H1 (cell line): ENCODE data around the gene ST14. TPM values are rescaled to one million over a fixed set of nuclear protein-coding genes. Genes with fewer than 3 reads are reported as not detected.

Experiments
- CTCF ChIA-PET: fragments of 300-600 bp; sonication (Branson Sonifier 250); formaldehyde crosslinking; loops from one replicate; lab custom pipeline; 2021; ENCODE audit not compliant: partially characterized antibody; lab: Charles Lee
- POLR2A ChIA-PET: fragments of 300-600 bp; sonication (Branson Sonifier 250); formaldehyde crosslinking; loops from one replicate; lab custom pipeline; 2021; ENCODE audit warnings: inconsistent platforms; ENCODE audit not compliant: partially characterized antibody; lab: Charles Lee
- DNase-seq, 2 experiments: peaks; one replicate each; pipeline versions ENCODE4 v3.0.0 to v3.0.0-alpha.2; 2010 to 2022; ENCODE audit warnings: low spot score in 2 of 2, low read depth in 1 of 2, mixed read lengths in 1 of 2
- FAIRE-seq: peaks from 2 replicates; lab custom pipeline; 2011; peaks lifted over from hg19 to GRCh38; lab: Jason Lieb, UNC
- H2AFZ ChIP-seq: 2 replicates; pipeline ENCODE4 v1.8.1; 2012; ENCODE audit warnings: low read length, inconsistent platforms
- H2AK5ac ChIP-seq: 2 replicates; pipeline ENCODE4 v1.6.1; 2013; ENCODE audit warnings: low read depth, low read length
- H2BK120ac ChIP-seq: replicated peaks from 2 replicates; pipeline ENCODE3; 2013; ENCODE audit warnings: low read depth, low read length, inconsistent platforms
- H2BK12ac ChIP-seq: 2 replicates; pipeline ENCODE4 v1.6.1; 2013; ENCODE audit warnings: low read depth, low read length
- H2BK15ac ChIP-seq: 2 replicates; pipeline ENCODE4 v1.6.1; 2013; ENCODE audit warnings: low read length
- H2BK20ac ChIP-seq: 2 replicates; pipeline ENCODE4 v1.6.1; 2013; ENCODE audit warnings: low read length
- H2BK5ac ChIP-seq: 2 replicates; pipeline ENCODE4 v1.6.1; 2013; ENCODE audit warnings: low read depth, low read length
- H3K14ac ChIP-seq: 2 replicates; pipeline ENCODE4 v1.6.1; 2013; ENCODE audit warnings: inconsistent platforms; ENCODE audit not compliant: insufficient read length
- H3K18ac ChIP-seq: 2 replicates; pipeline ENCODE4 v1.6.1; 2013; ENCODE audit warnings: low read length; ENCODE audit errors: extremely low read depth
- H3K23ac ChIP-seq: 2 replicates; pipeline ENCODE4 v1.6.1; 2013; ENCODE audit warnings: inconsistent platforms; ENCODE audit not compliant: insufficient read length
- H3K23me2 ChIP-seq: 2 replicates; pipeline ENCODE4 v1.6.1; 2013; ENCODE audit warnings: low read depth, low read length
- H3K27ac ChIP-seq: 2 replicates; pipeline ENCODE4 v1.6.1; 2011; ENCODE audit warnings: low read depth, low read length, inconsistent platforms
- H3K27me3 ChIP-seq, 4 experiments: replicated peaks in 1 of 4; 1 replicate in 1 of 4; 2 replicates in 3 of 4; pipeline versions ENCODE4 v1.6.1 to v1.8.1; 2011 to 2013; ENCODE audit warnings: low read length in 3 of 4, mild to moderate bottlenecking in 3 of 4, inconsistent platforms in 2 of 4, mixed read lengths in 2 of 4, moderate library complexity in 1 of 4; ENCODE audit not compliant: control insufficient read depth in 3 of 4, insufficient read depth in 3 of 4; ENCODE audit errors: extremely low read depth in 1 of 4
- H3K36me3 ChIP-seq, 4 experiments: 2 replicates each; pipeline versions ENCODE4 v1.6.1 to v1.8.1; 2011 to 2013; ENCODE audit warnings: mild to moderate bottlenecking in 4 of 4, low read length in 3 of 4, moderate library complexity in 2 of 4, control low read depth in 1 of 4, inconsistent platforms in 1 of 4; ENCODE audit not compliant: insufficient read depth in 4 of 4, control insufficient read depth in 2 of 4
- H3K4ac ChIP-seq: replicated peaks from 2 replicates; pipeline ENCODE3; 2013; ENCODE audit warnings: low read length, low read depth, mixed read lengths, inconsistent platforms; ENCODE audit not compliant: insufficient read length
- H3K4me1 ChIP-seq, 4 experiments: replicated peaks in 1 of 4; 1 replicate in 1 of 4; 2 replicates in 3 of 4; pipeline versions ENCODE4 v1.6.1 to v1.8.1; 2011 to 2013; ENCODE audit warnings: low read length in 3 of 4, inconsistent platforms in 2 of 4, mixed read lengths in 1 of 4; ENCODE audit not compliant: insufficient read depth in 4 of 4, control insufficient read depth in 3 of 4
- H3K4me2 ChIP-seq, 2 experiments: 2 replicates each; pipeline versions ENCODE4 v1.6.1 to v1.8.1; 2011 to 2013; ENCODE audit warnings: low read depth in 2 of 2, low read length in 2 of 2, control low read depth in 1 of 2, inconsistent platforms in 1 of 2, mild to moderate bottlenecking in 1 of 2; ENCODE audit not compliant: insufficient read depth in 1 of 2
- H3K4me3 ChIP-seq, 4 experiments: fragments of 200-600, 300-600 bp in 1 of 4; sonication (generic), shearing (Covaris generic), sonication (Bioruptor Twin) in 1 of 4; 2 replicates each; pipeline versions ENCODE4 v1.5.1 to v1.8.1; 2011 to 2016; ENCODE audit warnings: low read length in 4 of 4, low read depth in 3 of 4, control low read depth in 2 of 4, inconsistent platforms in 2 of 4, mild to moderate bottlenecking in 2 of 4, mixed read lengths in 1 of 4, moderate library complexity in 1 of 4; ENCODE audit not compliant: insufficient read depth in 2 of 4; ENCODE audit errors: extremely low read depth in 1 of 4
- H3K56ac ChIP-seq: replicated peaks from 2 replicates; pipeline ENCODE3; 2013; ENCODE audit warnings: low read depth, mild to moderate bottlenecking, mixed read lengths, low read length, inconsistent platforms; ENCODE audit not compliant: insufficient read length
- H3K79me1 ChIP-seq: 2 replicates; pipeline ENCODE4 v1.6.1; 2013; ENCODE audit warnings: low read depth, low read length, control low read depth
- H3K79me2 ChIP-seq, 2 experiments: 2 replicates each; pipeline versions ENCODE4 v1.6.1 to v1.8.1; 2012 to 2013; ENCODE audit warnings: low read length in 2 of 2, mild to moderate bottlenecking in 2 of 2, inconsistent platforms in 1 of 2; ENCODE audit not compliant: insufficient read depth in 2 of 2, control insufficient read depth in 1 of 2
- H3K9ac ChIP-seq, 4 experiments: replicated peaks in 1 of 4; 1 replicate in 1 of 4; 2 replicates in 3 of 4; pipeline versions ENCODE4 v1.6.1 to v1.8.1; 2011 to 2013; ENCODE audit warnings: low read depth in 3 of 4, low read length in 3 of 4, control low read depth in 2 of 4, mild to moderate bottlenecking in 2 of 4, moderate library complexity in 2 of 4, inconsistent platforms in 1 of 4; ENCODE audit errors: extremely low read depth in 1 of 4
- H3K9me3 ChIP-seq, 2 experiments: 2 replicates each; pipeline versions ENCODE4 v1.6.1 to v1.8.1; 2012 to 2013; ENCODE audit warnings: mild to moderate bottlenecking in 2 of 2, moderate library complexity in 2 of 2, control low read depth in 1 of 2, inconsistent platforms in 1 of 2, low read depth in 1 of 2, low read length in 1 of 2, mixed read lengths in 1 of 2; ENCODE audit not compliant: insufficient read depth in 2 of 2
- H4K20me1 ChIP-seq, 2 experiments: replicated peaks in 1 of 2; 2 replicates each; pipeline versions ENCODE3 to v1.8.1; 2011 to 2013; ENCODE audit warnings: inconsistent platforms in 2 of 2, low read length in 2 of 2, mild to moderate bottlenecking in 1 of 2; ENCODE audit not compliant: insufficient read depth in 2 of 2, control insufficient read depth in 1 of 2
- H4K5ac ChIP-seq: 2 replicates; pipeline ENCODE4 v1.6.1; 2013; ENCODE audit warnings: low read length, low read depth, mixed read lengths, inconsistent platforms; ENCODE audit not compliant: insufficient read length
- H4K8ac ChIP-seq: 2 replicates; pipeline ENCODE4 v1.8.0; 2013; ENCODE audit warnings: mild to moderate bottlenecking, moderate library complexity, low read length, inconsistent platforms; ENCODE audit not compliant: insufficient read depth; ENCODE audit errors: extremely low read depth
- H4K91ac ChIP-seq: replicated peaks from 2 replicates; pipeline ENCODE3; 2013; ENCODE audit warnings: low read length, mixed read lengths, inconsistent platforms; ENCODE audit not compliant: insufficient read length
- ASH2L ChIP-seq: fragments of 200-600, 300-600 bp; sonication (generic); IDR thresholded peaks from one replicate; pipeline ENCODE4 v1.7.1; 2017; ENCODE audit warnings: low read length
- ATF3 ChIP-seq: IDR thresholded peaks from 2 replicates; pipeline ENCODE4 v1.6.1; 2011; ENCODE audit warnings: low read depth, mild to moderate bottlenecking, low read length; ENCODE audit not compliant: insufficient read depth
- CHD1 ChIP-seq: IDR thresholded peaks from 2 replicates; pipeline ENCODE4 v1.6.1; 2012; ENCODE audit warnings: low read depth, low read length, improper control_type of control experiment
- FOSL1 ChIP-seq: IDR thresholded peaks from 2 replicates; pipeline ENCODE4 v1.6.1; 2011; ENCODE audit warnings: mild to moderate bottlenecking, low read depth, low read length, moderate library complexity; ENCODE audit not compliant: insufficient read depth
- HDAC6 ChIP-seq: IDR thresholded peaks from one replicate; pipeline ENCODE4 v1.7.1; 2012; ENCODE audit warnings: low read depth, mild to moderate bottlenecking, inconsistent platforms, low read length, moderate library complexity
- JUN ChIP-seq: IDR thresholded peaks from 2 replicates; pipeline ENCODE4 v1.6.1; 2011; ENCODE audit warnings: low read depth, mild to moderate bottlenecking, improper control_type of control experiment, low read length
- MAFK ChIP-seq: IDR thresholded peaks from 2 replicates; pipeline ENCODE4 v1.6.1; 2012; ENCODE audit warnings: low read depth, mild to moderate bottlenecking, improper control_type of control experiment, low read length
- MAX ChIP-seq: IDR thresholded peaks from 2 replicates; pipeline ENCODE4 v1.6.1; 2012; ENCODE audit warnings: inconsistent platforms
- POLR2A ChIP-seq, 2 experiments: IDR thresholded peaks; 1 replicate in 1 of 2; 2 replicates in 1 of 2; pipeline ENCODE4 v1.6.1; 2011; ENCODE audit warnings: low read depth in 2 of 2, low read length in 2 of 2, mild to moderate bottlenecking in 2 of 2; ENCODE audit errors: control extremely low read depth in 1 of 2
- RAD21 ChIP-seq, 2 experiments: IDR thresholded peaks in 1 of 2; conservative IDR thresholded peaks in 1 of 2; 2 replicates each; pipeline ENCODE4 v1.6.1; 2011; ENCODE audit warnings: low read depth in 2 of 2, low read length in 2 of 2, improper control_type of control experiment in 1 of 2, inconsistent platforms in 1 of 2, mild to moderate bottlenecking in 1 of 2, moderate library complexity in 1 of 2
- SIRT6 ChIP-seq: IDR thresholded peaks from one replicate; pipeline ENCODE4 v1.7.1; 2012; ENCODE audit warnings: low read length, inconsistent platforms
- SP2 ChIP-seq: IDR thresholded peaks from 2 replicates; pipeline ENCODE4 v1.6.1; 2012; ENCODE audit warnings: mild to moderate bottlenecking, low read length, inconsistent platforms
- SRF ChIP-seq: IDR thresholded peaks from 2 replicates; pipeline ENCODE4 v1.6.1; 2011; ENCODE audit warnings: mild to moderate bottlenecking, low read depth, low read length, moderate library complexity
- TAF1 ChIP-seq: IDR thresholded peaks from 2 replicates; pipeline ENCODE4 v1.6.1; 2011; ENCODE audit warnings: mild to moderate bottlenecking, low read depth, low read length
- TAF7 ChIP-seq: optimal IDR thresholded peaks from 2 replicates; pipeline ENCODE3; 2011; ENCODE audit warnings: low read depth, mild to moderate bottlenecking, inconsistent platforms, low read length, moderate library complexity, borderline replicate concordance
- WGBS, 2 experiments: shearing (Covaris generic) in 1 of 2; methylation state at CpG; one replicate each; pipeline versions ENCODE4 v1.1.6 to v1.1.7; 2013 to 2015; ENCODE audit warnings: low lambda C conversion rate in 2 of 2, mixed read lengths in 2 of 2, inconsistent platforms in 1 of 2, low coverage in 1 of 2, missing lambda C conversion rate in 1 of 2; ENCODE audit not compliant: insufficient replicate concordance in 2 of 2, insufficient coverage in 1 of 2, insufficient read length in 1 of 2; ENCODE audit errors: extremely low coverage in 1 of 2, missing lambda C conversion rate in 1 of 2; 5-methylcytosine and 5-hydroxymethylcytosine counted together
- polyA plus RNA-seq, 7 experiments: library from polyadenylated mRNA; depleted of rRNA in 3 of 7; stranded (reverse) in 5 of 7; unstranded in 2 of 7; fragments of >200 nt in 5 of 7; fragments of 200-250 nt in 2 of 7; gene quantifications; 1 replicate in 5 of 7; 2 replicates in 1 of 7; 4 replicates in 1 of 7; pipeline versions ENCODE4 v1.2.1 to v1.2.3, GENCODE V29; 2011 to 2013; ENCODE audit warnings: missing spikeins in 2 of 7, mixed read lengths in 2 of 7
- total RNA-seq: library from RNA; stranded (reverse); fragmentation: NEBNext Ultra II Directional; extraction: Animal tissue kit (Norgen Biotek cat#: 25700); gene quantifications from 2 replicates; pipeline ENCODE4 v1.2.1, GENCODE V29; 2021

The ST14 gene
- total and polyA plus RNA-seq, 2 of the 8 experiments (the other 6 are each of a cell fraction or from before 2014, with no cell fraction given), result 22.4 to 24.9 TPM

- no peak overlapping the region for H3K9ac ChIP-seq
- H3K4ac ChIP-seq, result no peak overlapping the region
- no peak for FAIRE-seq
- no peak overlapping the region for H2BK15ac ChIP-seq
- peaks cover 0 to 9% (median 5%) of the 10 kb centered on the region in 4 experiments; a peak in 5 of 7 replicates for H3K4me1 ChIP-seq
- H2BK120ac ChIP-seq, result no peak overlapping the region
- WGBS, 2 experiments, result 87% methylated on average over 1 of the region's 1 CpG; no CpG with 5 or more reads in 1 of the 2 experiments
- H3K79me1 ChIP-seq, result no peaks in the 10 kb centered on the region; the same call in 1 of the 2 replicates
- no peak overlapping the region for H4K5ac ChIP-seq
- no peak overlapping the region for H2BK20ac ChIP-seq
- no peaks in the 10 kb centered on the region for H3K9me3 ChIP-seq
- H2BK5ac ChIP-seq, result no peak overlapping the region
- no peak overlapping the region for H3K14ac ChIP-seq
- DNase-seq, result no peak
- H3K18ac ChIP-seq, result no peak overlapping the region
- H3K79me2 ChIP-seq, result peaks cover 4 to 67% of the 10 kb centered on the region in 2 experiments; a peak in 3 of 4 replicates
- H3K23ac ChIP-seq, result no peak overlapping the region
- no peak overlapping the region for H3K4me2 ChIP-seq
- CTCF ChIA-PET, result interaction anchor here (0.6 kb wide), 1 partner anchor 123 kb away, joined by 3 read pairs; no protein-coding TSS in a partner anchor
- no peak overlapping the region for H4K91ac ChIP-seq
- H3K4me3 ChIP-seq, result no peak overlapping the region
- H3K56ac ChIP-seq, result no peak overlapping the region
- POLR2A ChIA-PET, result no interaction called here
- no peak overlapping the region for H2AFZ ChIP-seq
- H3K23me2 ChIP-seq, result no peaks in the 10 kb centered on the region
- peaks cover 1 to 4% of the 10 kb centered on the region in 2 experiments for H4K20me1 ChIP-seq
- H3K27me3 ChIP-seq, result no peaks in the 10 kb centered on the region
- H2BK12ac ChIP-seq, result no peak overlapping the region
- no peaks in the 10 kb centered on the region; a peak in 2 of 8 replicates for H3K36me3 ChIP-seq
- no peak overlapping the region for H2AK5ac ChIP-seq
- H3K27ac ChIP-seq, result no peak overlapping the region
- H4K8ac ChIP-seq, result no peak overlapping the region
- TF ChIP-seq JUN (no peak), TAF7 (no peak), MAFK (no peak), ASH2L (no peak), CHD1 (no peak), POLR2A (IDR thresholded peaks at IDR 0.05; ENCODE audit: control extremely low read depth in 1 of 2, low read depth in 2 of 2, low read length in 2 of 2) (no peak), HDAC6 (no peak), RAD21 (IDR thresholded peaks at IDR 0.05 in 1 of 2, conservative IDR thresholded peaks at IDR 0.05 in 1 of 2; ENCODE audit: low read depth in 2 of 2, low read length in 2 of 2) (no peak), SRF (no peak), FOSL1 (no peak), MAX (no peak), SIRT6 (no peak), TAF1 (no peak), SP2 (no peak), ATF3 (no peak)
These were observed 86.7 kb downstream of the ST14 start for GRCh38 chr11:130246270-130246669.
